Measurements from ENCODE around the gene BCAT1. TPM values are rescaled to one million over a fixed set of nuclear protein-coding genes. Genes with fewer than 3 reads are reported as not detected.
A peak's percentile ranks its signal among the peaks of the same experiment; 100 is the strongest.
"Not testable (repeated sequence)": the region's sequence is repeated elsewhere in the genome, so short reads cannot be mapped to it uniquely, and the experiment has no call there.

The BCAT1 gene
- total RNA-seq, 1 experiment from 2014 or later: not detected

DNA sequence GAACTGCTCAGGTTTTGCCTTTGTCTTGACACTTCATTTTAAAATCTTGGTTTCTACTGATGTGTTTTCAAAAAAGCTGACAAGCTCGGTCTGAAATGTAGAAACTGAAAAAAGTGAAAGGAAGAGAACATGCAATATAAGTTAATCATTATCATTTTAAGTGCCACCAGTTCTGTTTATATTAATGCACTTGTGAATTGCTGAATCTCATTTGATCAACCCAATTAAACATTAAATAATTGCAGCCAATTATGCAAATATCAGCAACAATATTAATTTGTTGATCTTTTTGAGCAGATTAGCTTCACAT lies 133.8 kb downstream of the BCAT1 start:
- no peak for DNase-seq (ENCODE audit: low spot score)

DNA sequence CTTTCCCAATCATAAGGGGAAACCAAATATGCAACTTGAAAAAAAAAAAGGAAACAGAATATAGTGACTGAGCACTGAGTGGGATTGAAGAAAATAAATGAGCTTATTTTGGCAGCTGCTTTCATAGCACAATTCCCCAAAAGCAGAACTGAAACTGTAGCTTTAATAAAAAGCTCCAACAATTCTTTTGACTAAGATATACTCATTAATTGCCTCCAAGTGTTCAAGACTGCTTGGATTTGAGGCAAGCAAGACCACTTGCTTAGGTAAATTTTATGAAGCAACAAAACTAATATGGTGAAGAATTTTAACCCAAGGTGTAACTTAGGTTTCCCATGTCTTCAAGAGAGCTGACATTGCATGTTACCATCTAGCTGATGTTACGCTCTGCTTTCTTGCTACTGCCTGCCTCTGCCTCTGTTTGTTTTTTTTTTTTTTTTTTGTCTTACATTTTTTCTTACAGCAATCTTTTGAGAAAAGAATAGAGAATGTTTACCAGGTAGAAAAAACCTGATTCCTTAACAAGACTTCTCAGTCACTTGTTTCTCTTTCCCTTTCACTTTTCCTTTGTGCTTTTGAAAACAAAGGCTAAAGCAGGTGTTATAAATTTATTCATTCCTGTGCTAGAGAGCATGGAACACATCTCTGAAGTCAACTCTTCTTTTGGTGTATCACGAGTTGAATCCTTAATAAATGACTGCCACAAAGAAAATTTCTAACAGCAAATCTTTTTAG lies 134.4 kb downstream of the BCAT1 start:
- no peak for DNase-seq (ENCODE audit: low spot score)

DNA sequence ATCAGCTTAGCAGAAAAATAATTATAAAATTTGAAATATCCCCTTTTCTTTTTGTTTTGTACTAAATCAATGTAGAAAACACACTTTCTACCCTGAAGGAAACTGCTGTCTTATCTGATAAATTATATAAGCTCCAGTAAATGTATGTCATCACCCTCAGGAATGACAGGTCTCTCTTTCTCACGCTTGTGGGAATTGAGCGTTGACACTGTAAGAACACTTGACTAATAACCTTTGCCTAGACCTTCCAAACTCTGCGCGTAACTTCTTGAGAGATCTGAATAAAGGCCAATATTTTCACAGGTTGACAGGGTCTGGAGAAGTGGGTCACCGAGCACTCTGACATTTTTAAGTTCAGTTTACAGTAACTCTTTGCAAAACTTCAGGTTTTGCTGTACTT lies 138.5 kb downstream of the BCAT1 start:
- DNase-seq (ENCODE audit: low spot score): no peak

DNA sequence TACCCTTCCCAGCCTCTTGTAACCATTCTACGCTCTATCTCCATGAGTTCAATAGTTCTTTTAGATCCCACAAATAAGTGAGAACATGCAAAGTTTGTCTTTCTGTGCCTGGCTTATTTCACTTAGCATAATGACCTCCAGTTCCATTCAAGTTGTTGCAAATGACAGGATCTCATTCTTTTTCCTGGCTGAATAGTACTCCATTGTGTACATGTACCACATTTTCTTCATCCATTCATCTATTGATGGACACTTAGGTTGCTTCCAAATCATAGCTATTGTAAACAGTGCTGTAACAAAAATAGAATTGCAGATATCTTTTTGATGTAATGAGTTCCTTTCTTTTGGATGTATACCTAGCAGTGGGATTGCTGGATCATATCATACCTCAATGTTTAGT lies 139.6 kb downstream of the BCAT1 start:
- not testable (repeated sequence) for DNase-seq (ENCODE audit: low spot score)

GRCh38 chr12:24808651-24809050 lies 140.2 kb downstream of the BCAT1 start:
- DNase-seq (ENCODE audit: low spot score): no peak

GRCh38 chr12:24806386-24806785 lies 142.5 kb downstream of the BCAT1 start:
- DNase-seq (ENCODE audit: low spot score): no peak

DNA sequence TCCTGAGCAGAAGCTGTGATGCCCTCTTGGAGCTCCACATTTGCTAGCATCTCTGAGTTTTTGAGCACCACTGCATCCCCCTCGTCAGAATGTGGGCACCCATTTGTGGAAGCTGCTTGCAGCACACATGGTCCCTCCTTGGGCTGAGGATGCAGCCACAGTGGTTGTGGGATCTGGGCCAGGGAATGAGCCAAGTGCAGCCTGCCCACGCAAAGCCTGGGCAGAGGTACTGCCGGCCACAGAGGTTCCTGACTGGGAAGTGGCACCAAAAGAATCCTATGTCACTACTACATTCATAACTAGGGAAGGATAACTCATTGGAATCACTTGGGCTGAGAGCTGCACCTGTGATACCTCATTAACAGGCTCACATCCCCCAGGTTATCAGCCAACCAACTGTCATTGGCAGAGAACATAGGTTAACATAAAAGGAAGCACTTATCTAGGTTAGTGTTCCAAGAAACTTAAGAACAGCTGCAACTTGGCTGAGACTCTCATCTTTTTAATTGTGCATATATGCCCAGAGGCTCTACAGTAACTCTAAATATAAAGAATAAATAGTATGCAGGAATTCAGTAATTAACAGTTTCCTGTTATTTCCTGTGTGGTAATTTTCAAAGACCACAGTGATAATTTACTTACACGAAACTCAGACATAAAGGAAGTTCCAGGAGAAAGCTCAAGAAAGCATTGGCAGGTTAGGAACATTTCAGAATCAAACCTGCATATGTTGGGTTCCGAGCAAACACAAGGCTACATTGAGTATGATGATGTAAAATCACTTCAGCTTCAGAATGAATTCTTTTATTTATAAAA lies 145.3 kb downstream of the BCAT1 start:
- DNase-seq (ENCODE audit: low spot score): no peak

DNA sequence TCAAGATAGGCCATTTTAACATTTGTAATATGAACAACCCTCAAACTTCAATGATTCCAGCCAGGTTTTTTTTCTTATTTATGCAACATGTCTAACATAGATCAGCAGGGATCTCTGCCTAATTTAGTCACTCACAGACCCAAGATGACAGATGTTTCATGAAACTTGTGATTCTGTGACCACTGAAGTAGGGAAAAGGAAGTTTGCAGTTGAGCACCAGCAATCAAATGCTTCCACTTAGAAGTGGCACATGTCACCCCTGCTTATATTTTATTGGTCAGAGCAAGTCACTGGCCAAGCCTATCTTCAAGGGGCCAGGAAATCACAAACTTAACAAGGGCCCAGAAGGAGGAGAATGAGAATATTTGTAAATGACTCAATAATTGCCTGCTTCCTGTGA lies 150.6 kb downstream of the BCAT1 start:
- DNase-seq (ENCODE audit: low spot score): no peak

DNA sequence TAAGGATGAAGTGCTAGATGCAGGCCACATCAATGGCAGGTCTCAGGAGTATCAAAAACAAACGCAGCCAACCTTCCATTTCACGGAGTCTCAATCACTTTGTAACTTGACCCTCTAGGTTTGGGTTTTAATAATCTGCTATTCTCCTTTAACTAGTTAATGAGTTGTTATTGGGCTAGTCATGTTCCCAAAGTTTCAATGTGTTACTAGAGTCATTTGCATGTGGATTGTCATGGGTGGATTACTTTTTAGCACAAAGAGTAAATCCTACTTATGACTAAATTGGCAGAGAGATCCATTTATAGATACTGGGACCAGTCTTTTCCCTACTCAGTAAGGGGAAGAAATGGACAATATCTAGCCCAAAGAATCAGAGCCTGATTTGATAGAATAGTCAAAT lies 151.0 kb downstream of the BCAT1 start:
- no peak for DNase-seq (ENCODE audit: low spot score)

GRCh38 chr12:24796876-24797275 lies 152.0 kb downstream of the BCAT1 start:
- DNase-seq (ENCODE audit: low spot score): no peak

DNA sequence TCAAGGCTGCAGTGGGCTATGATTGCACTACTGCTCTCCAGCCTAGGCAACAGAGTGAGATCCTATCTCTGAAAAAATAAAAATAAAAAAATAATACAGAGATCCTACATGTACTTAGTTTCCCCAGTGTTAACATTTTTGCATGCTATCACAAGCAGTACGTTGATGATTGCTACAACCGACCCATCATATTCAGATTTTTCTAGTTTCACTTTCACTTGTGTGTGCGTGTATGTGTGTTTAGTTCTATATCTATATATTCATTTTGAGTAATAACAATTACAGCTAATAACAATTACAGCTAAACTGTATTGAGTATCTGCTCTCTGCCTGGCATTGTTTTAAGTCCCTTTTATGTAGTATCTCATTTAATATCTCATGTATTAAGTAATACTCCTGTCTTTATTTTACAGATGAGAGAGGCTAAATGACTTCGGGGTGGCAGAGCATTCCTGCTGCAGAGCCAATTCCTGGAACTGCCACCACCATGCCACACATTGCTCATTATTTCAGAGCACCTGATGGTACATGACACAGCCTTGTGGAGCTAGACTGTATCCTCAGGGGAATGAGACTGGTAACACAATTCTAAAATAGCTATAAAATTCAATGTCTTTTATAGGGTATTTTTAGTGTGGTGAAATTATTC lies 153.1 kb downstream of the BCAT1 start:
- no peak for DNase-seq (ENCODE audit: low spot score)

DNA sequence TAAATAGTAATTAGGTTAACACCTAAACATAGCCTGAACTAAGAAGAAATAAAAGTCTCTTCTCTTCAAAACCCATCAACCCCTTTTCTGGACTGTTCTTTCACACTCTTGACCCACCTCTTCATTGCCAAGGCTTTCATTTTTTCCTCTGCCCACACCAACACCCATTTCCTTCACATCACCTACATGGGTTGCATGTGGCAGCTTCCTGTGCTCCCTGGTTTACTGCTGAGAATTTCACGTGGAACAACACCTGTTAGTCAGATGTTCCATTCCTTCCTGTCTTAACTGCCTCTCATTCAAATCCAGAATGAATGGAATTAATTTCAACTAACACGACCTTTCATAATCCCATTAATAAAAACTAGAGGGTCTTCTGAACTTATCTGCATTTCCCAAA lies 157.3 kb downstream of the BCAT1 start:
- no peak for DNase-seq (ENCODE audit: low spot score)

DNA sequence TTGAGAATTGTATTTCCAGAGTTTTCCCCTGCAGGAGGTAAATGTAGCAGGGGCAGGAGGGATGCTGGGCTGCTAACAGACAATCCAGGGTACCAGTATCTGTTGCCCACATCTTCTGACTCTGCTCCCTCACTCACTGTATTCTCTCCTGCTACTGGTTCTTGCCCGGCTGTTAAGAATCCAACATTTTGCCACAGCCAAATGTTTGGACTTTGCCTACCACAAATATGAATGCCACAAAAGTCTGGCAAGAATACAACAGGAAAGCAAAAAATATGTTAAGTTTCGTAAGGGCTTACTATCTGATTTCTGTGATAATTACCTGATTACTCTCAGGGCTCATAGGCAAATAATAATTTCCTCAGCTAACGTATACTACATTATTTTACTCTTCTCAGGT lies 160.0 kb downstream of the BCAT1 start:
- DNase-seq (ENCODE audit: low spot score): no peak

GRCh38 chr12:24780697-24781368 lies 168.1 kb downstream of the BCAT1 start:
- DNase-seq (ENCODE audit: low spot score): peak; percentile 12

DNA sequence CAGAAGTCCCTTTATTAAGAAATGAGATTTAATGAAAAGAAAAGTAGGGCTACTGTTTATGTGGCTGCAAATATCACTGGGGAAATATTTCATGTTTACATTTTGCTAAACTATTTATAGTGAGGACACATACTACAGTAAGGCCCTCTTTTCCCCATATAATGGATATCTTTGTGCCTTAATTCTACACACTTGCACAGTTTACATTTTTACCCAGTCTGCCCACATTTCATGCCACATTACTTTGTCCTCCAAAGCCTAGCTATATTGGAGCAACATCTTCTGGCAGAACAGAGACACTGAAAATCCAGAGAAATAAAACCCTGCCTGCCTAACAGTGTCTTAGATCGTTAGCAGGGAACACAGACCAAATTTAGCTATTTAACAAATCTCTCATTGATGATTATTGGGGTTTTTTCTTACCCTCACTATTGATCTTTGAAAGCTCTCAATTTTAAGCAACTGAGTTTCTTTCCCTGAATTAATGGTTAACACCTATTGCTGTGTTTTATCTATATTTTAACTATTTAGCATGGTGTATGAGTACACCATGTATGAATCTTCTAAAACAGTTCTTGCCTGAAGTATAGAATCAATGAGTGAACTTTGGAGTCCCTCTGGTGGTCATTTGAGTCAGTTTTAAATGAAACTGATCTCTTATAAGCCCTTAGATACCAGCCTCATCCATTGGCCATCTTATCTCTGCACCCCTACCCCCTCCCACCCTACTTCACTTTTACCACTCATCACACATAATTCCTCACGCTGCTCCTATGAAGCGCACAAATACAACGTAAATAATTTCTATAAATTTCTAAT lies 170.2 kb downstream of the BCAT1 start:
- DNase-seq (ENCODE audit: low spot score): peak; percentile 32

- no peak for DNase-seq (ENCODE audit: low spot score)
Observed at GRCh38 chr12:24777359-24777758, 171.5 kb downstream of the BCAT1 start.

- DNase-seq (ENCODE audit: low spot score): no peak
Observed at GRCh38 chr12:24776861-24777260, 172.0 kb downstream of the BCAT1 start.

DNA sequence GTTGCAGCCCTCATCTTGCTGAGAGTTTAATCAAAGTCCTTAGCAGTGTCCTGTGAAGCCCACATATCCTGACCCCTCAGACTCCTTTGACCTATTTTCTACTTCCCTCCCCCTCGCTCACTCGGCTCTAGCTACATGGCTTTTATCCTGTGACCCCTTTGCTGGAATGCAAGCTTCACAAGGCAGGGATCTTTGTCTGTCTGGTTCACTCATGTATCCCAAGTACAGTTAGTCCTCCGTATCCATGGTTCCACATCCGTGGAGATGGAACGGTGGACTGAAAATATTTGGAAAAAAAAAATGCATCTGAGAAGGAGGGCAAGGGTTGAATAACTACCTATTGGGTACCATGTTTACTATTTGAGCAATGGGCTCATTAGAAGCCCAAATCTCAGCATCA lies 173.8 kb downstream of the BCAT1 start:
- DNase-seq (ENCODE audit: low spot score): no peak

DNA sequence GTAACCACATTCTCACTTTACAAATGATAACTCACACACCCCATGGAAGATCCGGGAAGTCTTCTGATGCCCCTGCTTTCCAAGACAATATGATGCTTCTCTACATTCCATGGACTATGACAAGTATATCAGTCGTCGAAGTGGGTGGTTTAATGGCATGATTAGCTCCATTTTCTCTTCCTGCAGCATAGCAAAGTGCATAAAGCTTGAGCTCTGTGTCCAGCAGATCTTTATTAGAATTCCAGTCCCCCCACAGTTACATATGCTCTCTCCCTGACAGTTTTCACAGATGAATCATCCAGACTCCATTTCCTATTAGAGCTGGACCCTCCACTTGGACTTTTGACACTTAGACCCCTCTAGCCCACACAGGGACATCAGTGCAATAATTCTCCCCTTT lies 174.9 kb downstream of the BCAT1 start:
- no peak for DNase-seq (ENCODE audit: low spot score)

GRCh38 chr12:24772813-24773212 lies 176.1 kb downstream of the BCAT1 start:
- no peak for DNase-seq (ENCODE audit: low spot score)

DNA sequence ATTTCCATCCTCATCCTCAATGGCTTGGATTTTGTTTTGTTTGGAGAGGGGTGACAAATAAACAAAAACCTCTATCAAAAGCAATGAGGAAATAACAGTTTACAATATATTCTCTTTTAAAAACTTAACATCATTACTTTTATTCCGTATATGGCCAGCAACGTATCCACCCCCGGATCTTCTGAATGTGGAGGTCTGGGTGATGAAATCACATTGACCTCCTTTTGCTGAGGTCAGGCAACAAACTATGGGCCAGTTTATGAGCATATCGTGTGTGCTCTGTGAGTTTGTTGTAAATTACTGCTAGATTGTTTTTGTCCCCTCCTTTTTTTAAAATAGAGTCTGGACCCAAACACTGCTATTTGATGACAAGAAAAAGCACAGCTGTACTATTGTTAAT lies 178.1 kb downstream of the BCAT1 start:
- DNase-seq (ENCODE audit: low spot score): no peak

Measured in HT-29 (cell line).